Measurements from ENCODE around the gene STEAP1.
"Not testable (repeated sequence)": the region's sequence is repeated elsewhere in the genome, so short reads cannot be mapped to it uniquely, and the experiment has no call there.

STEAP1 gene

GRCh38 chr7:90181485-90181884 lies 27.2 kb downstream of the STEAP1 start:
- no peak for DNase-seq (ENCODE audit: low spot score)
- H3K4me1 Mint-ChIP-seq (ENCODE audit: low read depth): peaks cover 13% of the 10 kb centered on the region

GRCh38 chr7:90186290-90186689 lies 32.0 kb downstream of the STEAP1 start:
- H3K4me1 Mint-ChIP-seq (ENCODE audit: low read depth); H3K27ac Mint-ChIP-seq; H3K9me3 Mint-ChIP-seq; H3K36me3 Mint-ChIP-seq (ENCODE audit: low read depth); H3K4me3 Mint-ChIP-seq; H3K27me3 Mint-ChIP-seq (ENCODE audit: low read depth); DNase-seq (ENCODE audit: low spot score): not testable (repeated sequence)

More at GRCh38 chr7:90181485-90181884, 27.2 kb downstream of the STEAP1 start:
- H3K9me3 Mint-ChIP-seq: peaks cover 4% of the 10 kb centered on the region
- H3K27me3 Mint-ChIP-seq (ENCODE audit: low read depth): no peaks in the 10 kb centered on the region
- no peak overlapping the region for H3K27ac Mint-ChIP-seq
- H3K36me3 Mint-ChIP-seq (ENCODE audit: low read depth): no peaks in the 10 kb centered on the region
- H3K4me3 Mint-ChIP-seq: no peak overlapping the region

DNA sequence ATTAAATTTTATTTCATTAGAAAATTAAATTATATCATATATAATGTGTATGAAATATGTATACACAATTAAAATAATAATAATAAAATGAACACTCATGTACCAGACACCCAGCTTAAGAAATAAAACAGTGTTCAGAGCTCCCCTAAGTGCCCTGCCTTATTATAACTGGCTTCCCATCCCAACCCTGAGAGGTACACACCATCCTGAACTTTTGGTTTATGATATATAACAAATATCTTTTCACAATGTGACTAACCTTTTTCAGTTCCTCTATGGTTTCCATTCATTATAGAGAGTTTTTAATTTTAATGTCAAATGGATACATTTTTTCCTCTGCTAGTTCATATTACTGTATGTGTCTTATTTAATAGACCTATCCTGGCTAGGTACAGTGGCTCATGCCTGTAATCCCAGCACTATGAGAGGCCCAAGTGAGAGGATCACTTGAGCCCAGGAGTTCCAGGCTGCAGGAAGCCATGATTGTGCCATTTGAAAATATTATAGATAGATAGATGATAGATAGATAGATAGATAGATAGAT lies 33.3 kb downstream of the STEAP1 start:
- H3K4me1 Mint-ChIP-seq (ENCODE audit: low read depth): no peaks in the 10 kb centered on the region
- no peaks in the 10 kb centered on the region for H3K36me3 Mint-ChIP-seq (ENCODE audit: low read depth)
- DNase-seq (ENCODE audit: low spot score): no peak
- H3K27me3 Mint-ChIP-seq (ENCODE audit: low read depth): no peaks in the 10 kb centered on the region
- no peak overlapping the region for H3K27ac Mint-ChIP-seq
- no peak overlapping the region for H3K4me3 Mint-ChIP-seq
- H3K9me3 Mint-ChIP-seq: peaks cover 10% of the 10 kb centered on the region

- Mint-ChIP-seq H3K9me3 (peaks cover 12% of the 10 kb centered on the region), H3K4me1 (ENCODE audit: low read depth) (no peaks in the 10 kb centered on the region), H3K27me3 (ENCODE audit: low read depth) (no peaks in the 10 kb centered on the region), H3K27ac (no peak overlapping the region), H3K4me3 (no peak overlapping the region), H3K36me3 (ENCODE audit: low read depth) (no peaks in the 10 kb centered on the region)
- DNase-seq (ENCODE audit: low spot score): no peak
These were observed 34.0 kb downstream of the STEAP1 start for GRCh38 chr7:90188281-90188680.

DNA sequence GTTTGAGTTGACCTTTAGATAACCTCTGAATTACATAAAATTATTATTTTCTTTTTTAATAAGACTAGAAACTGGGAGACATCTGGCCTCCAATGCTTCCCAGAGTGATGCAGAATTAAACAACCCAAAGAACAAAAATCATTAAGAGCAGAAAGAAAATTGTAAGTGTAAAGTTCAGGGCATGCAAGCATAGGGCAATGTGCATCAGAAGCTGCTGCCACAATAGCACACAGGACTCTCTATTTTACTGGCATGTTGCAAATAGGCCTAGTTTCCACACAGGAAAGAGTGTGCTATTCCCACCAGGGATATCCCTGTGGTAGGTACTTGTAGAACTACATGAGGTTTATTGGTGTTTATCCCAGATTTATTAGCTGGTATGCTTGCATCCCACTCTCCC lies 36.7 kb downstream of the STEAP1 start:
- Mint-ChIP-seq H3K4me3 (no peak overlapping the region), H3K27ac (no peak overlapping the region), H3K4me1 (ENCODE audit: low read depth) (no peaks in the 10 kb centered on the region), H3K9me3 (peaks cover 12% of the 10 kb centered on the region), H3K27me3 (ENCODE audit: low read depth) (no peaks in the 10 kb centered on the region), H3K36me3 (ENCODE audit: low read depth) (no peaks in the 10 kb centered on the region)
- no peak for DNase-seq (ENCODE audit: low spot score)

- no peak for DNase-seq (ENCODE audit: low spot score)
- no peaks in the 10 kb centered on the region for H3K27me3 Mint-ChIP-seq (ENCODE audit: low read depth)
- H3K4me1 Mint-ChIP-seq (ENCODE audit: low read depth): no peaks in the 10 kb centered on the region
- no peak overlapping the region for H3K27ac Mint-ChIP-seq
- H3K36me3 Mint-ChIP-seq (ENCODE audit: low read depth): no peaks in the 10 kb centered on the region
- no peak overlapping the region for H3K4me3 Mint-ChIP-seq
- peaks cover 12% of the 10 kb centered on the region for H3K9me3 Mint-ChIP-seq
These were observed 37.4 kb downstream of the STEAP1 start for GRCh38 chr7:90191648-90192047.

GRCh38 chr7:90192876-90193750 lies 38.8 kb downstream of the STEAP1 start:
- Mint-ChIP-seq H3K36me3 (ENCODE audit: low read depth) (no peaks in the 10 kb centered on the region), H3K4me1 (ENCODE audit: low read depth) (no peaks in the 10 kb centered on the region), H3K4me3 (no peak overlapping the region), H3K27ac (no peak overlapping the region), H3K27me3 (ENCODE audit: low read depth) (no peaks in the 10 kb centered on the region), H3K9me3 (peaks cover 12% of the 10 kb centered on the region)
- no peak for DNase-seq (ENCODE audit: low spot score)

- Mint-ChIP-seq H3K27me3 (ENCODE audit: low read depth) (no peaks in the 10 kb centered on the region), H3K9me3 (peaks cover 7% of the 10 kb centered on the region), H3K4me1 (ENCODE audit: low read depth) (no peaks in the 10 kb centered on the region), H3K4me3 (no peak overlapping the region), H3K36me3 (ENCODE audit: low read depth) (no peaks in the 10 kb centered on the region), H3K27ac (no peak overlapping the region)
- no peak for DNase-seq (ENCODE audit: low spot score)
These were observed 40.9 kb downstream of the STEAP1 start for GRCh38 chr7:90194911-90195809.

GRCh38 chr7:90201500-90202195 lies 47.4 kb downstream of the STEAP1 start:
- Mint-ChIP-seq H3K9me3 (no peaks in the 10 kb centered on the region), H3K4me3 (no peak overlapping the region), H3K36me3 (ENCODE audit: low read depth) (no peaks in the 10 kb centered on the region), H3K27me3 (ENCODE audit: low read depth) (no peaks in the 10 kb centered on the region), H3K27ac (no peak overlapping the region), H3K4me1 (ENCODE audit: low read depth) (no peaks in the 10 kb centered on the region)
- DNase-seq (ENCODE audit: low spot score): no peak

- Mint-ChIP-seq H3K9me3 (no peaks in the 10 kb centered on the region), H3K4me1 (ENCODE audit: low read depth) (no peaks in the 10 kb centered on the region), H3K27ac (no peak overlapping the region), H3K27me3 (ENCODE audit: low read depth) (peaks cover 28% of the 10 kb centered on the region), H3K36me3 (ENCODE audit: low read depth) (no peaks in the 10 kb centered on the region), H3K4me3 (no peak overlapping the region)
- no peak for DNase-seq (ENCODE audit: low spot score)
These were observed 53.7 kb downstream of the STEAP1 start for GRCh38 chr7:90207956-90208355.

DNA sequence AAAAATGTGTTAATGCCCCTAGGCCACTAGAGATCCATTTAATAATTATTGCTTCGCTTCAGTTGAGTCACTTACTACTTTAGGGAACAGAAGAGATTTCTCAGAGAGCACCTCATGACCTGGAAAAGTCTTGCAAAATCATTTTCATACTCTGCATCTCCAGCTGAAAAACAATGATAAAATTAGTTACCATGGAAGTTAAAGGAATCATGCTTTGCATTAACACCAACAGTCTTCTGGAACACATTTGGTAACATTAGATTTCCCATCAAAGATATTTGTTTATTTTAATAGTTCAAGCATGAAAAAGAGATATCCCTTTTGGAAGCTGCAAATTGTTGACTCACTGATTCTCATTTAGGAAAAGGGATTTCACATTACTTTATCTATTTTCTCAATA lies 55.5 kb downstream of the STEAP1 start:
- Mint-ChIP-seq H3K9me3 (no peaks in the 10 kb centered on the region), H3K27ac (no peak overlapping the region), H3K4me1 (ENCODE audit: low read depth) (no peaks in the 10 kb centered on the region), H3K27me3 (ENCODE audit: low read depth) (peaks cover 28% of the 10 kb centered on the region), H3K4me3 (no peak overlapping the region), H3K36me3 (ENCODE audit: low read depth) (no peaks in the 10 kb centered on the region)
- DNase-seq (ENCODE audit: low spot score): no peak

- no peak for DNase-seq (ENCODE audit: low spot score)
- peaks cover 28% of the 10 kb centered on the region for H3K27me3 Mint-ChIP-seq (ENCODE audit: low read depth)
- H3K9me3 Mint-ChIP-seq: no peaks in the 10 kb centered on the region
- H3K4me3 Mint-ChIP-seq: no peak overlapping the region
- no peak overlapping the region for H3K27ac Mint-ChIP-seq
- no peaks in the 10 kb centered on the region for H3K4me1 Mint-ChIP-seq (ENCODE audit: low read depth)
- no peaks in the 10 kb centered on the region for H3K36me3 Mint-ChIP-seq (ENCODE audit: low read depth)
These were observed 56.2 kb downstream of the STEAP1 start for GRCh38 chr7:90210475-90210874.

GRCh38 chr7:90210981-90211380 lies 56.7 kb downstream of the STEAP1 start:
- no peaks in the 10 kb centered on the region for H3K9me3 Mint-ChIP-seq
- no peak for DNase-seq (ENCODE audit: low spot score)
- no peaks in the 10 kb centered on the region for H3K4me1 Mint-ChIP-seq (ENCODE audit: low read depth)
- H3K27me3 Mint-ChIP-seq (ENCODE audit: low read depth): peaks cover 28% of the 10 kb centered on the region
- H3K27ac Mint-ChIP-seq: no peak overlapping the region
- no peaks in the 10 kb centered on the region for H3K36me3 Mint-ChIP-seq (ENCODE audit: low read depth)
- H3K4me3 Mint-ChIP-seq: peak overlapping the region; percentile 19
